Measurements from ENCODE around the gene CCDC9. TPM values are rescaled to one million over a fixed set of nuclear protein-coding genes. Genes with fewer than 3 reads are reported as not detected.
A peak's percentile ranks its signal among the peaks of the same experiment; 100 is the strongest.

CCDC9 gene
- total and polyA plus RNA-seq, 2 of the 13 experiments (the other 11 are each of a cell fraction or from before 2014, with no cell fraction given), result 2.9 to 6.3 TPM

- TF ChIP-seq POGK (CRISPR knock-in tag; conservative IDR thresholded peaks at IDR 0.05) (peak; percentile 69), ZNF251 (CRISPR knock-in tag; IDR thresholded peaks at IDR 0.05) (no peak), NRL (CRISPR knock-in tag; IDR thresholded peaks at IDR 0.05; ENCODE audit: borderline replicate concordance) (0 out of 2 replicates have a peak, but pooled peaks have one; percentile 21), ZBTB10 (CRISPR knock-in tag; IDR thresholded peaks at IDR 0.05; ENCODE audit: borderline replicate concordance) (no peak), HINFP (CRISPR knock-in tag; IDR thresholded peaks at IDR 0.05; ENCODE audit: low read depth) (0 out of 2 replicates have a peak, but pooled peaks have one; percentile 91), BCL6 (CRISPR knock-in tag; IDR thresholded peaks at IDR 0.05) (no peak), ZMYM2 (CRISPR knock-in tag; IDR thresholded peaks at IDR 0.05) (peak; percentile 77; the same call in 1 of the 2 replicates), RXRA (CRISPR knock-in tag; IDR thresholded peaks at IDR 0.05) (0 out of 2 replicates have a peak, but pooled peaks have one; percentile 7), SYNCRIP (IDR thresholded peaks at IDR 0.05; ENCODE audit: insufficient read depth, low read depth, low read length) (no peak), ZNF773 (CRISPR knock-in tag; IDR thresholded peaks at IDR 0.05; ENCODE audit: borderline replicate concordance) (no peak), NKX3-1 (CRISPR knock-in tag; IDR thresholded peaks at IDR 0.05) (peak; percentile 61; the same call in 1 of the 2 replicates), ZNF687 (CRISPR knock-in tag; IDR thresholded peaks at IDR 0.05) (peak; percentile 78), MTF1 (CRISPR knock-in tag; IDR thresholded peaks at IDR 0.05) (no peak), ZNF724P (CRISPR knock-in tag; IDR thresholded peaks at IDR 0.05; ENCODE audit: borderline replicate concordance) (0 out of 2 replicates have a peak, but pooled peaks have one; percentile 30)
Measured at GRCh38 chr19:47255879-47256692, at the start of gene CCDC9 (continued).
